Measurements from ENCODE around the gene TMEM256.

Gene TMEM256

DNA sequence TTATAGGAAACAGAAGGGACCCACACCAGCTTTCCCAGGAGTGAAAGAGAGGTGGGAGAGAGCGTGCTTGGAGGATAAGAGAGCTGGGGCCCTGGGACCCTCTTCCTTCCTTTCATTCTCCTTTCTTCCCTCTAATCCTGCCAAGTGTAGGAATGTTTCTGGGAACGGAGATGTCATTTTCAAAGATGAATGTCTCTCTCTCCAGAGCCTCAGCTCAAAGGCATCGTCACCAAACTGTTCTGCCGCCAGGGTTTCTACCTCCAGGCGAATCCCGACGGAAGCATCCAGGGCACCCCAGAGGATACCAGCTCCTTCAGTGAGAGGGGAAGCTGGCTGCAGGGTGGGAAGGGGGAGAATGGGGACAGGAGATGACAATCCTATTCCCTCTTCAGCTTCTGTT, 37.4 kb upstream of the TMEM256 start:
- TF ChIP-seq, protein P1, sequence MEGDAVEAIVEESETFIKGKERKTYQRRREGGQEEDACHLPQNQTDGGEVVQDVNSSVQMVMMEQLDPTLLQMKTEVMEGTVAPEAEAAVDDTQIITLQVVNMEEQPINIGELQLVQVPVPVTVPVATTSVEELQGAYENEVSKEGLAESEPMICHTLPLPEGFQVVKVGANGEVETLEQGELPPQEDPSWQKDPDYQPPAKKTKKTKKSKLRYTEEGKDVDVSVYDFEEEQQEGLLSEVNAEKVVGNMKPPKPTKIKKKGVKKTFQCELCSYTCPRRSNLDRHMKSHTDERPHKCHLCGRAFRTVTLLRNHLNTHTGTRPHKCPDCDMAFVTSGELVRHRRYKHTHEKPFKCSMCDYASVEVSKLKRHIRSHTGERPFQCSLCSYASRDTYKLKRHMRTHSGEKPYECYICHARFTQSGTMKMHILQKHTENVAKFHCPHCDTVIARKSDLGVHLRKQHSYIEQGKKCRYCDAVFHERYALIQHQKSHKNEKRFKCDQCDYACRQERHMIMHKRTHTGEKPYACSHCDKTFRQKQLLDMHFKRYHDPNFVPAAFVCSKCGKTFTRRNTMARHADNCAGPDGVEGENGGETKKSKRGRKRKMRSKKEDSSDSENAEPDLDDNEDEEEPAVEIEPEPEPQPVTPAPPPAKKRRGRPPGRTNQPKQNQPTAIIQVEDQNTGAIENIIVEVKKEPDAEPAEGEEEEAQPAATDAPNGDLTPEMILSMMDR (IDR thresholded peaks at IDR 0.05; ENCODE audit: low read depth, low read length), result no peak
- no peak overlapping the region for H3K4me3 ChIP-seq (ENCODE audit: low read depth, low read length)

DNA sequence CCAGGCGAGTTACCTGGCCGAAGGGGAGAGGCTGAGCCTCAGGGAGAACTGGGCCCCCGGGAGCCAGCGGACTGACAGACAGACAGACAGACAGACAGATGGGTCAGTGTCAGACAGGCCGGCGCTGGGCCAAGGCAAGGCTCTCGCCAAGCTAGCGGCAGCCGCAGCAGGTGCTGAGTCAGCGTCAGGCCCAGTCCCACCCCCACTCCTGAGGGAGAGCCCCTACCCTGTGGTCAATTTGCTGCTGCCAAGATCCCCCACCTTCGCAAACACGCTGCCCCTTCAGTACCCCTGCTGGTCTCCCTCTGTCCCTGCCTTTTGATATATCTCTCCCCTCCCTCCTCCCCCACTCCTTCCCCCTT, 36.9 kb upstream of the TMEM256 start:
- TF ChIP-seq, protein P1 (IDR thresholded peaks at IDR 0.05; ENCODE audit: low read depth, low read length), result no peak
- no peak overlapping the region for H3K4me3 ChIP-seq (ENCODE audit: low read depth, low read length)

DNA sequence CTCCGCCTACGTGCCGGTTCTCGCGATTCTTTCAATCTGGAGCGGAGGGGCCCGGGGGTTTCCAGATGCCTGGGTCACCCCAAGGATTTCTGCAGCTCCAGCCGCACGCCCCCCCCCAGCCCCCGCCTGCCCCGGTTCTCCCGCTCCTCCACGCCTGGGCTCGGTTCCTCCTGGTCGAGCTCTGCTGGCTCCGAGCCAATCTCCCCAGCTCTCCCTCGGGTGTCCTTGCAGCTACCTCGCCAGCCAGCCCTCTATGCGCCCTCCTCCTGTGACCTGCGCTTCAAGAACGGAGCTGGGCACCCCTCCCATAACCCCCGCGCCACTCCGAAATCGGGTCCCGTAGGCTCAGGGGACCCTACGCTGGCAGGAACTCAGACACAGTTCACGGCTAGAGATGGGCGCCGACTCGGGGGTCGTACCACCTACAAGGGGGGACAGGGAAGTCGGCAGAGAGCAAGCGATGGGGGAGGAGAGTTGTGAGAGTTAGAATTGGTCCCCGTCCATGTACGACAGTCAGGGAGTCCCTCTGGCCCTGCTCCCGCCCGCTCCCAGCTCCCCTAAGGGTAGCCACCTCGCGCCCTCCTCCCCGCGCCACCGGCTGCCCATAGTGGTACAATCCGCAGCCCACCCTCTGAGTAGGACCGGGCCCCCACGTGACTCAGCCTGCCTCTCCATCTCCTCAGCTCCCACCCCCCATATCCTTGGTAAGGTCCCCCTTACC, 36.4 kb upstream of the TMEM256 start:
- H3K4me3 ChIP-seq (ENCODE audit: low read depth, low read length), result peak overlapping the region; percentile 46
- TF ChIP-seq, protein P1 (IDR thresholded peaks at IDR 0.05; ENCODE audit: low read depth, low read length), result no peak

DNA sequence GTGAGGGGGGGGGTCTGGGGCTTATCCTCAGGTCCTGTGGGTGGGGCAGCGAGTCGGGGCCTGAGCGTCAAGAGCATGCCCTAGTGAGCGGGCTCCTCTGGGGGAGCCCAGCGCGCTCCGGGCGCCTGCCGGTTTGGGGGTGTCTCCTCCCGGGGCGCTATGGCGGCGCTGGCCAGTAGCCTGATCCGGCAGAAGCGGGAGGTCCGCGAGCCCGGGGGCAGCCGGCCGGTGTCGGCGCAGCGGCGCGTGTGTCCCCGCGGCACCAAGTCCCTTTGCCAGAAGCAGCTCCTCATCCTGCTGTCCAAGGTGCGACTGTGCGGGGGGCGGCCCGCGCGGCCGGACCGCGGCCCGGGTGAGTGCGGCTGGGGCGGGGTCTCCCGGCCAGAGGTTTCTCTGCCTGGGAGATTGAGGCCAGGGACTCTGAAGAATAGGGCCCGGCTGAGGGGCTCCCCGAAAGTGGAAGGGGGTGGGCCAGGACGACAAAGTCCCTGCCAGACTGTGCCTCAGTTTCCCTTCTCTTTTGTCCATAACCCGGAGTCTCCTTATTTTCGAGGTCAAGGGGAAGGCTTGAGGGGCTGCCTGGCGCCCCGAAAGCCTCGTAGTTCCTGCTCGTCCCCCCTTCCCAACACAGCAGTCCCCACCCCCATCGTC, 35.7 kb upstream of the TMEM256 start, which contains the start of gene FGF11:
TSS of gene FGF11 (plus strand) at position 51 of the 651 bp plus-strand sequence. CDS start at position 160, 109 bp downstream.
- peak within 1 kb of the TSS; percentile 46 for H3K4me3 ChIP-seq (ENCODE audit: low read depth, low read length)
- TF ChIP-seq, protein P1 (IDR thresholded peaks at IDR 0.05; ENCODE audit: low read depth, low read length), result no peak

DNA sequence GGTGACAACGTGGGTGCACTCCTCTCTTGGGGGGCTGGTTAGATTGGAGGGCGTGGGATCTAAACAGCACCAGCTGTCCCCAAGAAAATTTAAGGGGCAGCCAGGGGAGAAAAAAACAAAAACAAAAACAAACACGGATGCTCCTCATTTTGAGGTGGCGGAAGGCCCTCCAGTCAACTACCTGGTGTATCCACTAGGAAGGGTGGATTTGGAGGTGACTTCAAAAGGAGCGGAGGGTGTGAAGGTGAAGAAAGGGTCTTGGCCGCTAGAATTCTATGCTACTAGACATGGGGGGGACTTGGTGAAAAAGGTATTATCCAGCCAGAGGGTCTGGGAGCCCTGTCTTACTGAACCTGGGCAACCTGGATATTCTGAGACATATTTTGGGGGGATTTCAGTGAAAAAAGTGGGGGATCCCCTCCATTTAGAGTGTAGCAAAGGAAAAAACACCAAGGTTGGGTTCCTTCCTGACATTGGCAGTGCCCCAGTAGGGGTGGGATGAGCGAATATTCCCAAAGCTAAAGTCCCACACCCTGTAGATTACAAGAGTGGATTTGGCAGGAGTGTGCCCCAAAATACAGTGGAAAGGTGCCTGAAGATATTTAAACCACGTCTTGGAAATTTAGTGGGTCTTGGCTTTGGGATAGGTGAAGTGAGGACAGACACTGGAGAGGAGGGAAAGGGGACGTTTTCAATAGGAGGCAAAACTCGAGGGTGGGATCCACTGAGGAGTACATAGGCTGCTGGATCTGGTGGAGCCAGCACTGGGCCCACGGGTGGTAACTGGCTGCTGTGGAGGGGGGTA, 35.0 kb upstream of the TMEM256 start:
- TF ChIP-seq, protein P1 (IDR thresholded peaks at IDR 0.05; ENCODE audit: low read depth, low read length), result no peak
- no peak overlapping the region for H3K4me3 ChIP-seq (ENCODE audit: low read depth, low read length)

DNA sequence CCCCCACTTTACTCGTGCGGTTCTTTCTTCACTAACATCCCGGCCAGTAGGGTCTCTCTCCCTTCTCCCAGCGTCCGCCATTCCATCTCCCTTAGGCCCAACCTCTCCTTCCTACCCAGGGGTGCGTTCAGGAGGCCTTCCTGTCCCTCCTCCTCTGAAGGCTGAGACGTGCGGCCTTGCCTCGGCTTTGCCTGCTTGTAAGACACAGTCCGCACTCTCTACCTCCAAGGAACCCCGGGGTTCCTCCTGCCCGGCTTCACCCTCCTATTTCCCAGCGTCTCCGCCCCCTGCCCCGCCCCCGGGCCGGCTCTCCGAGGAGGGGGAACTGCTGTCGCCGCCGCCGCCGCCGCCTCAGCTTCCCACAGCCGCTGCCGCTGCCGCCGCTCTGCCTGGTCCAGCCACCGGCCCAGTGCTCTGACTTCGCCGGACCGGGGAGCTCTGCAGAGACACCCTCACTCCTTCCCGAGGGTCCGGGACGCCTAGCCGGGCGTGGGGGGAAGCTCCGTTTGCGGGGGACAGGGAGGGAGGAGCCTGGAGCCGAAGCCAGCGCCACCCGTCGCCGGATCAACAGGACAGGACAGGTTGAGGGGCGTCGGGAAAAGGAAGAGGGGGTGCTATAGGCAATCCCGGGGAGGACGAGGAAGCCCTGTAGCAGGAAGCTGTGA, 34.2 kb upstream of the TMEM256 start:
- no peak overlapping the region for H3K4me3 ChIP-seq (ENCODE audit: low read depth, low read length)
- TF ChIP-seq, protein P1 (IDR thresholded peaks at IDR 0.05; ENCODE audit: low read depth, low read length), result no peak

Measured in WI38 (cell line).